ENCODE results near the gene CEL. TPM values are rescaled to one million over a fixed set of nuclear protein-coding genes. Genes with fewer than 3 reads are reported as not detected.
A peak's percentile ranks its signal among the peaks of the same experiment; 100 is the strongest.
"Not testable (repeated sequence)": the region's sequence is repeated elsewhere in the genome, so short reads cannot be mapped to it uniquely, and the experiment has no call there.

The CEL gene
- total RNA-seq (1.1 and 1.9 TPM in 2 replicates), polyA plus RNA-seq (0.81 and 0.92 TPM in 2 replicates), polyA minus RNA-seq (0.46 and 0.68 TPM in 2 replicates), Bru-seq, nascent RNA (percentile 31 among the genes with signal in this experiment), BruChase-seq, experiment 1, labeled RNA remaining after a 6-hour chase (percentile 42 among the genes with signal in this experiment), BruChase-seq, experiment 2, labeled RNA remaining after a 2-hour chase (percentile 33 among the genes with signal in this experiment)
- 0.22 and 0.35 TPM in 2 replicates for polyA plus RNA-seq (2011; cell fraction: cytosol; rRNA removed)
- 5.2 and 6.0 TPM in 2 replicates for polyA plus RNA-seq (2011; cell fraction: nucleus; rRNA removed)
- 0.76 and 1.1 TPM in 2 replicates for polyA plus RNA-seq (2012)
- not detected for polyA minus RNA-seq (2011; cell fraction: cytosol; rRNA and poly(A)+ RNA removed)
- polyA minus RNA-seq (2011; cell fraction: nucleus; rRNA and poly(A)+ RNA removed): 1.3 and 1.9 TPM in 2 replicates
- long read RNA-seq, partial matches to known transcripts: 0 of 1 reads
- long read RNA-seq, other reads (novel, unspliced or antisense): 1 of 1 reads

DNA sequence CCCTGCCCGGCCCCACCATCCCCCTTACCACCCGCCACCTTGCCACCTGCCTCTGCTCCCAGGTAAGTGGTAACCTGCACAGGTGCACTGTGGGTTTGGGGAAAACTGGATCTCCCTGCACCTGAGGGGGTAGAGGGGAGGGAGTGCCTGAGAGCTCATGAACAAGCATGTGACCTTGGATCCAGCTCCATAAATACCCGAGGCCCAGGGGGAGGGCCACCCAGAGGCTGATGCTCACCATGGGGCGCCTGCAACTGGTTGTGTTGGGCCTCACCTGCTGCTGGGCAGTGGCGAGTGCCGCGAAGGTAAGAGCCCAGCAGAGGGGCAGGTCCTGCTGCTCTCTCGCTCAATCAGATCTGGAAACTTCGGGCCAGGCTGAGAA lies at the start of gene CEL:
TSS of gene CEL (plus strand) at position 218 of the 382 bp plus-strand sequence. CDS start at position 240, 22 bp downstream.
- CTCF ChIA-PET; intact Hi-C loops (cut with micrococcal nuclease); H3K27me3 ChIP-seq (ENCODE audit: control insufficient read depth in 2 of 2, insufficient read depth in 2 of 2, low read length in 2 of 2); H3K9ac ChIP-seq (replicated peaks; ENCODE audit: extremely low read depth, insufficient read depth, low read length); H3K27ac ChIP-seq (ENCODE audit: insufficient read depth, low read depth, low read length); H3K4me1 ChIP-seq (ENCODE audit: control insufficient read depth, extremely low read depth, insufficient read depth, low read length); H3K36me3 ChIP-seq (ENCODE audit: control insufficient read depth in 2 of 2, extremely low read depth in 1 of 2, insufficient read depth in 2 of 2, low read length in 2 of 2); BruUV-seq (replicated peaks); H3K79me2 ChIP-seq (ENCODE audit: control insufficient read depth, insufficient read depth, low read length); DNase-seq (ENCODE audit: low read depth, low spot score); H3K9me1 ChIP-seq (replicated peaks; ENCODE audit: control insufficient read depth, extremely low read depth, insufficient read depth, low read length); H4K20me1 ChIP-seq (replicated peaks; ENCODE audit: control insufficient read depth, extremely low read depth, insufficient read depth, low read length); FAIRE-seq; H3K4me2 ChIP-seq (ENCODE audit: insufficient read depth, low read length); dilution Hi-C loops (cut with MboI; ENCODE audit: extremely low pct_ligation_motif_present, low sequenced_read_pairs); H3K4me3 ChIP-seq (replicated peaks in 1 of 3; ENCODE audit: insufficient read depth in 1 of 3, low read depth in 1 of 3, low read length in 3 of 3); POLR2A ChIA-PET; H3K9me3 ChIP-seq (replicated peaks; ENCODE audit: control insufficient read depth, insufficient read depth, low read length); H2AFZ ChIP-seq (ENCODE audit: low read depth, low read length): not testable (repeated sequence)

DNA sequence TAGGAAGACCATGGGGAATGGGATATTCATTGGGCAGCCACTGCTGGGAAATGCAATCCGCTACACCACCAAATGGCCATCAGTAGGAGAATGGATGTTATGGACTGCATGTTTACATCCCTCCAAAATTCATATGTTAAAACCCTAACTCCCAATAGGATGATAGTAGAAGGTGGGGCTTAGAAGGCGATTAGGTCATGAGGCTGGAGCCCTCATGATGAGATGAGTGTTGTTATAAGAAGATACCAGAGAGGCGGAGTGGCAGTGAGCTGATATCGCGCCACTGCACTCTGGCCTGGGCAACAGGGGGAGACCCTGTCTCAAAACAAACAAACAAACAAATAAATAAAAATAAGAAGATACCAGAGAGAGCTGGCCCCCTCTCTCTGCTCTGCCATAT lies 47.1 kb upstream of the CEL start:
- no TSS peak for BruUV-seq (replicated peaks)
- Histone ChIP-seq H3K9me3 (replicated peaks; ENCODE audit: control insufficient read depth, insufficient read depth, low read length) (no peaks in the 10 kb centered on the region), H2AFZ (ENCODE audit: low read depth, low read length) (no peak overlapping the region), H3K4me2 (ENCODE audit: insufficient read depth, low read length) (no peak overlapping the region), H4K20me1 (replicated peaks; ENCODE audit: control insufficient read depth, extremely low read depth, insufficient read depth, low read length) (no peaks in the 10 kb centered on the region), H3K9me1 (replicated peaks; ENCODE audit: control insufficient read depth, extremely low read depth, insufficient read depth, low read length) (no peaks in the 10 kb centered on the region), H3K27me3 (ENCODE audit: control insufficient read depth in 2 of 2, insufficient read depth in 2 of 2, low read length in 2 of 2) (peaks cover 2% of the 10 kb centered on the region in 2 experiments), H3K4me3 (replicated peaks in 1 of 3; ENCODE audit: insufficient read depth in 1 of 3, low read depth in 1 of 3, low read length in 3 of 3) (no peak overlapping the region), H3K4me1 (ENCODE audit: control insufficient read depth, extremely low read depth, insufficient read depth, low read length) (no peaks in the 10 kb centered on the region), H3K36me3 (ENCODE audit: control insufficient read depth in 2 of 2, extremely low read depth in 1 of 2, insufficient read depth in 2 of 2, low read length in 2 of 2) (no peaks in the 10 kb centered on the region), H3K79me2 (ENCODE audit: control insufficient read depth, insufficient read depth, low read length) (no peaks in the 10 kb centered on the region), H3K27ac (ENCODE audit: insufficient read depth, low read depth, low read length) (no peak overlapping the region), H3K9ac (replicated peaks; ENCODE audit: extremely low read depth, insufficient read depth, low read length) (no peak overlapping the region)
- DNase-seq (ENCODE audit: low read depth, low spot score): no peak
- ChIA-PET POLR2A (no interaction called here), CTCF (interaction anchor here (4.6 kb wide), 1 partner anchor 7 kb away, joined by 30 read pairs; no protein-coding TSS in a partner anchor)
- TF ChIP-seq MYC (IDR thresholded peaks at IDR 0.05; ENCODE audit: low read depth, low read length) (no peak), POLR2AphosphoS5 (IDR thresholded peaks at IDR 0.05; ENCODE audit: insufficient read depth, low read depth, low read length) (no peak), GATA2 (IDR thresholded peaks at IDR 0.05; ENCODE audit: insufficient read depth, insufficient read length, low read depth, low read length) (no peak), MAX (IDR thresholded peaks at IDR 0.05; ENCODE audit: insufficient read depth, insufficient read length) (no peak), POLR2A (IDR thresholded peaks at IDR 0.05; ENCODE audit: low read depth, low read length) (no peak), CTCF (IDR thresholded peaks at IDR 0.05; ENCODE audit: extremely low read depth in 1 of 2, insufficient read depth in 1 of 2, low read depth in 1 of 2, low read length in 2 of 2) (no peak), JUN (IDR thresholded peaks at IDR 0.05; ENCODE audit: borderline replicate concordance, insufficient read depth, insufficient read length, low read depth) (no peak), FOS (IDR thresholded peaks at IDR 0.05; ENCODE audit: borderline replicate concordance, insufficient read depth, low read length) (no peak), EZH2 (IDR thresholded peaks at IDR 0.05; ENCODE audit: borderline replicate concordance, low read depth, low read length, severe bottlenecking) (no peak)
- no peak for FAIRE-seq
- intact Hi-C loops (cut with micrococcal nuclease) (no loop called here), dilution Hi-C loops (cut with MboI; ENCODE audit: extremely low pct_ligation_motif_present, low sequenced_read_pairs) (no loop called here)

All from endothelial cell of umbilical vein (primary cell).